Measurements from ENCODE around the gene SLC39A11. TPM values are rescaled to one million over a fixed set of nuclear protein-coding genes. Genes with fewer than 3 reads are reported as not detected.

SLC39A11 gene
- total RNA-seq, 1 donor from 2014 or later: 13.2 TPM

DNA sequence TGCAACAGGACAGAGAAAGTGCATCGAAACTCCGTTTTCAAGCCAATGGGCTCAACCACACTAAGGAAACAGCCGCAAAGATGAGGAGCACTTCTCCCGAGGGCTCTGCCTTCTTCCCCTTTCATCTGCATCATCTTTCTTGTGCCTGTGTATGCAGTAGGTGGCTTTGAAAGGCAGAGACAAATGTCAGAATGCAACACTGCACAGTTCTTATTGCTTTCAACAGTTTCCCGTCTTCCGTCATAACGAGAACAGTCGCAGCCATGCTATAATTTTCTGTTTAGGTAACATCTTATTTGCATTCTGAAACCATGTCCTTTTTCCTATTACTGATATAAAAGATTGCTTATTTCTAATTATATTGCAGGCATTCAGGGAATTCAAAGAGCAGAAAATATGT is 205.2 kb downstream of the SLC39A11 start:
- Mint-ChIP-seq H3K27me3 (ENCODE audit: unreplicated experiment) (no peaks in the 10 kb centered on the region), H3K4me1 (ENCODE audit: unreplicated experiment) (no peaks in the 10 kb centered on the region), H3K9me3 (ENCODE audit: unreplicated experiment) (no peaks in the 10 kb centered on the region), H3K4me3 (ENCODE audit: unreplicated experiment) (no peak overlapping the region), H3K36me3 (ENCODE audit: low read depth, unreplicated experiment) (no peaks in the 10 kb centered on the region), H3K27ac (ENCODE audit: unreplicated experiment) (no peak overlapping the region)
- DNase-seq (ENCODE audit: low spot score): no peak
- TF ChIP-seq, protein P1, sequence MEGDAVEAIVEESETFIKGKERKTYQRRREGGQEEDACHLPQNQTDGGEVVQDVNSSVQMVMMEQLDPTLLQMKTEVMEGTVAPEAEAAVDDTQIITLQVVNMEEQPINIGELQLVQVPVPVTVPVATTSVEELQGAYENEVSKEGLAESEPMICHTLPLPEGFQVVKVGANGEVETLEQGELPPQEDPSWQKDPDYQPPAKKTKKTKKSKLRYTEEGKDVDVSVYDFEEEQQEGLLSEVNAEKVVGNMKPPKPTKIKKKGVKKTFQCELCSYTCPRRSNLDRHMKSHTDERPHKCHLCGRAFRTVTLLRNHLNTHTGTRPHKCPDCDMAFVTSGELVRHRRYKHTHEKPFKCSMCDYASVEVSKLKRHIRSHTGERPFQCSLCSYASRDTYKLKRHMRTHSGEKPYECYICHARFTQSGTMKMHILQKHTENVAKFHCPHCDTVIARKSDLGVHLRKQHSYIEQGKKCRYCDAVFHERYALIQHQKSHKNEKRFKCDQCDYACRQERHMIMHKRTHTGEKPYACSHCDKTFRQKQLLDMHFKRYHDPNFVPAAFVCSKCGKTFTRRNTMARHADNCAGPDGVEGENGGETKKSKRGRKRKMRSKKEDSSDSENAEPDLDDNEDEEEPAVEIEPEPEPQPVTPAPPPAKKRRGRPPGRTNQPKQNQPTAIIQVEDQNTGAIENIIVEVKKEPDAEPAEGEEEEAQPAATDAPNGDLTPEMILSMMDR (IDR thresholded peaks at IDR 0.05; ENCODE audit: unreplicated experiment): no peak

DNA sequence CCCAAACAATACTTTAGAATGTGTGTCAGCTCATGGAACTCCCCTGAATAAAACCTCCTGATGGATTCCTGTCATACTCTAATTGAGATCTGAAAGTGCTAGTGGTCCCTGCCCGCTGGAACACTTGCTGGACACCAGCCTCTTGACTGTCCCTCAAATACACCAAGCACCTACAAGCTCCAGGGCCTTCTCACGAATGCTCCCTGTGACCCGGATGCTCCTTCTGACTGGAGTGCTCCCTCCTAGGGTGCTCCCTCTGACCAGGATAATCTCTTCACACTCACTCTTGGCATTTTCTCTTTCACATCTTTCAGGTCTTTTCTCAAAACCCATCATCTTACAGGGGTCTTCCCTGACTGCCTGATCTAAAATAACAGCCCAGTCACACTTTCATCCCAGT is 205.9 kb downstream of the SLC39A11 start:
- H3K27me3 Mint-ChIP-seq (ENCODE audit: unreplicated experiment): no peaks in the 10 kb centered on the region
- no peak overlapping the region for H3K27ac Mint-ChIP-seq (ENCODE audit: unreplicated experiment)
- H3K4me3 Mint-ChIP-seq (ENCODE audit: unreplicated experiment): no peak overlapping the region
- no peaks in the 10 kb centered on the region for H3K9me3 Mint-ChIP-seq (ENCODE audit: unreplicated experiment)
- no peaks in the 10 kb centered on the region for H3K36me3 Mint-ChIP-seq (ENCODE audit: low read depth, unreplicated experiment)
- no peak for DNase-seq (ENCODE audit: low spot score)
- no peaks in the 10 kb centered on the region for H3K4me1 Mint-ChIP-seq (ENCODE audit: unreplicated experiment)
- TF ChIP-seq, protein P1 (IDR thresholded peaks at IDR 0.05; ENCODE audit: unreplicated experiment): no peak

DNA sequence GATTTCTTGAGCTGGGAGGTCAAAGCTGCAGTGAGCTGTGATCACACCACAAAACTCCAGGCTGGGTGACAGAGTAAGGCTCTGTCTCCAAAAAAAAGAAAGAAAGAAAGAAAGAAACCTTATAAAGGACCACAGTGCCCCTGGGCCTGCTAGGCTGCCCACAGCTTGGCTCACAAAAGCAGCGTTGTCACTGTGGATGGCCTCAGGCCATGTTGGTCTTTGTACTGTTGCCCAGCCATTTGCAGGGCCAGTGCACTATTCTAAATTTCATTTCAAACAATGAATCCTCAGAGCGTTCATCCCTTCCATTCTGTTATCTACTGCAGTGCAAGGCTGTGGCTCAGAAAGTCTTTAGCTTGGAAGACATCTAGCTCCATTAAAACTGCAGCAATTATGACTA is 208.4 kb downstream of the SLC39A11 start:
- Mint-ChIP-seq H3K36me3 (ENCODE audit: low read depth, unreplicated experiment) (peaks cover 7% of the 10 kb centered on the region), H3K27ac (ENCODE audit: unreplicated experiment) (no peak overlapping the region), H3K4me3 (ENCODE audit: unreplicated experiment) (no peak overlapping the region), H3K27me3 (ENCODE audit: unreplicated experiment) (no peaks in the 10 kb centered on the region), H3K4me1 (ENCODE audit: unreplicated experiment) (no peaks in the 10 kb centered on the region), H3K9me3 (ENCODE audit: unreplicated experiment) (peaks cover 7% of the 10 kb centered on the region)
- DNase-seq (ENCODE audit: low spot score): no peak
- TF ChIP-seq, protein P1 (IDR thresholded peaks at IDR 0.05; ENCODE audit: unreplicated experiment): no peak

DNA sequence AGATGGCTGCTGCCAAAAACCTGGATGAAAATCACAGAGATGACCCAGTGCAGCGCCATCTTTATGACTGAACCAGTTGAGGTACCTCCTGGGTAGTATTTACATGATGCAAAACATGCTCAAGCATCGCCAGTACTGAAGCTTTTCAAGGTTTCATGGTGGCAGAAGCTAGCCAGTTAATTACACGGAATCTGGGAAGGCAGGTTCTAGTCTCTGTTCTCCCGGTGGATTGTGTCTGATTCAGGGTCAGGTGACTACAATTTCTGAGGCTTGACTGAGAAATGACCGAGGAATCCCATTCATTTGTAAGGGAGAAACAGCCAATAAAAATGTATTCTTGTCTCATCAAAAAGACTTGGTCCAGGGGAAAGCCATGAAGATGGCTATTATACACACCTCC is 209.1 kb downstream of the SLC39A11 start:
- no peak for DNase-seq (ENCODE audit: low spot score)
- H3K36me3 Mint-ChIP-seq (ENCODE audit: low read depth, unreplicated experiment): peaks cover 7% of the 10 kb centered on the region
- H3K27ac Mint-ChIP-seq (ENCODE audit: unreplicated experiment): no peak overlapping the region
- no peaks in the 10 kb centered on the region for H3K27me3 Mint-ChIP-seq (ENCODE audit: unreplicated experiment)
- no peaks in the 10 kb centered on the region for H3K4me1 Mint-ChIP-seq (ENCODE audit: unreplicated experiment)
- peaks cover 9% of the 10 kb centered on the region for H3K9me3 Mint-ChIP-seq (ENCODE audit: unreplicated experiment)
- TF ChIP-seq, protein P1 (IDR thresholded peaks at IDR 0.05; ENCODE audit: unreplicated experiment): no peak
- H3K4me3 Mint-ChIP-seq (ENCODE audit: unreplicated experiment): no peak overlapping the region

DNA sequence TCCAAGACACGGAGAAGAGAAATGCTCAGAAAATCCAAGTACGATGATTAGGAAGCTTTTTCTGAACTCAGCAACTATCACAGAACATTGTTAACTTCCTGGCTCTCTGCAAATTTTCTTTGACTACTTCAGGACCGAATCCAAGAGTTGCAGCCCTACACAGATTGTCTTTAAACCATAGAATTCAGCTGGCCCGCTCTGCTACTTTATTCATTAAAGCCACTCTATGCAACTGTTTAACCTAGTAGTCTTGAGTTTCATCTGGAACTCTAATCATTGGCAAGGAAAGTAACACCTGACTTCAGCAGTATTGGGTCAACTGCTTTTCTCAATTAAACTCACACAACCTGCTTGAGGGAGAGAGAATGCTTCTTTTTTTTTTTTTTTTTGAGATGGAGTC is 210.1 kb downstream of the SLC39A11 start:
- no peak for DNase-seq (ENCODE audit: low spot score)
- Mint-ChIP-seq H3K9me3 (ENCODE audit: unreplicated experiment) (peaks cover 11% of the 10 kb centered on the region), H3K27ac (ENCODE audit: unreplicated experiment) (no peak overlapping the region), H3K4me3 (ENCODE audit: unreplicated experiment) (no peak overlapping the region), H3K4me1 (ENCODE audit: unreplicated experiment) (no peaks in the 10 kb centered on the region), H3K36me3 (ENCODE audit: low read depth, unreplicated experiment) (peaks cover 7% of the 10 kb centered on the region), H3K27me3 (ENCODE audit: unreplicated experiment) (no peaks in the 10 kb centered on the region)
- TF ChIP-seq, protein P1 (IDR thresholded peaks at IDR 0.05; ENCODE audit: unreplicated experiment): no peak
